NCI-H2029 treated with DMSO at 0.1 percent for 48 hours (cell line): ENCODE results near the gene LSS.
A peak's percentile ranks its signal among the peaks of the same experiment; 100 is the strongest.
"Not testable (repeated sequence)": the region's sequence is repeated elsewhere in the genome, so short reads cannot be mapped to it uniquely, and the experiment has no call there.

ENCODE experiments used
- DNase-seq: peaks from one replicate; lab custom pipeline; 2025; lab: John Stamatoyannopoulos, UW

Gene LSS

DNA sequence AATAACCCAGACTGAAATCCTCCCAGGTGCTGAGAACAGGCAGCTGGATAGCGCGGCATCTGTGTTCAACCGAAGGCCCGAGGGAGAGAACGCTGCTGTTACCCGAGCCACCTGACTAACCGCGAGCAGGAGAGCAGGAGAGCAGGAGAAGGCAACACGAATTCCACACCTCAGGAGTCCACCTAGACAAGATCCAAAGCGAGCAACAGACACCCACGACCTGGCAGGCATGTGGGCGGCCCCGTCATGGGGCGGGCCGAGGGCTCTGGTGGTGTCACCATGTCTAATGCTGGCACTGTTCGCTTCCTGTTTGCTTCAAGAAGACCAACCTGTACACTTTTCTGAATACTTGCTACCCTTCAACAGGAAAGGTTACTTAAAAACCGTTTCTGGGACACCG is 23.4 kb downstream of the LSS start:
- no peak for DNase-seq

- no peak for DNase-seq
Observed at GRCh38 chr21:46203203-46203600, 25.4 kb downstream of the LSS start.

DNA sequence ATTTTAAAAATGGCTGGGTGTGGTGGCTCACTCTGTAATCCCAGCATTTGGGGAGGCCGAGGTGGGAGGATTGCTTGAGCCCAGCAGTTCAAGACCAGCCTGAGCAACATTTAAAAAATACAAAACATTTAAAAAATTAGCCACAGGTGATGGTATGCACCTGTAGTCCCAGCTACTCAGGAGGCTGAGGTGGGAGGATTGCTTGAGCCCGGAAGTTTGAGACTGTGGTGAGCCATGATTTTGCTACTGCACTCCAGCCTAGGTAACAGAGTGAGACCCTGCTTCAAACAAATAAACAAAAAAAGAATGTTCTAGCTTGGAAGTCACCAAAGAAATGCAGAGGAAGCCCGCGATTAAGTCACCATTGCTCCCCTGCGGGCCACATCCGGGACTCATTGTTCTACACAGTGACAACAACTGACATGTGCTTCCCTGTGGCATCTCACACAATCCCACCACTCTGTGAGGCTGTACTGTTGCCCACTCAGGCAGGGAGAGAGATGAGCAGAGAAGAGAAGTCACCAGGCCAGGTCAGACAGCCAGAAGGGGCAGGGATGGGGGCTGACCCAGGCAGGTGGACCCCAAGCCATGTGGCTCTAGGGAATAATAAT is 25.9 kb downstream of the LSS start:
- DNase-seq: no peak

DNA sequence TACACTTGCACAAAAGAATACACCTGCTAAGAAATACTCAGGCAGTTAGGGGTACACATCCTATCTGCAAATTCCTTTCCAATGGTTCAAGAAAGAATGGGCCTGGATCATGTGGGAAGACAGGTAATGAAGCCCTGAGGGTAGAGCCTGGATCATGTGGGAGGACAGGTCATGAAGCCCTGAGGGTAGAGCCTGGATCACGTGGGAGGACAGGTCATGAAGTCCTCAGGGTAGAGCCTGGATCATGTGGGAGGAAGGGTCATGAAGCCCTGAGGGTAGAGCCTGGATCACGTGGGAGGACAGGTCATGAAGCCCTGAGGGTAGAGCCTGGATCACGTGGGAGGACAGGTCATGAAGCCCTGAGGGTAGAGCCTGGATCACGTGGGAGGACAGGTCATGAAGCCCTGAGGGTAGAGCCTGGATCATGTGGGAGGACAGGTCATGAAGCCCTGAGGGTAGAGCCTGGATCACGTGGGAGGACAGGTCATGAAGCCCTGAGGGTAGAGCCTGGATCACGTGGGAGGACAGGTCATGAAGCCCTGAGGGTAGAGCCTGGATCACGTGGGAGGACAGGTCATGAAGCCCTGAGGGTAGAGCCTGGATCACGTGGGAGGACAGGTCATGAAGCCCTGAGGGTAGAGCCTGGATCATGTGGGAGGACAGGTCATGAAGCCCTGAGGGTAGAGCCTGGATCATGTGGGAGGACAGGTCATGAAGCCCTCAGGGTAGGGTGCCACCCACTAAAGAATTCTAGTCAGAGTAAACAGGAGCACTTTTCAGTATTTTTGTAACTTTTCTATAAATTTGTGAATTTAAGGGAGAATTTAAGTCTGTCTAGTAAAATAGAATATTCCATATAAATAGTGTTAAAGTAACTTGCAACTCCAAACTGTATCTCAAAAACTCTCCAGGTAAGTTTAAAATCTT is 27.4 kb downstream of the LSS start:
- not testable (repeated sequence) for DNase-seq

DNA sequence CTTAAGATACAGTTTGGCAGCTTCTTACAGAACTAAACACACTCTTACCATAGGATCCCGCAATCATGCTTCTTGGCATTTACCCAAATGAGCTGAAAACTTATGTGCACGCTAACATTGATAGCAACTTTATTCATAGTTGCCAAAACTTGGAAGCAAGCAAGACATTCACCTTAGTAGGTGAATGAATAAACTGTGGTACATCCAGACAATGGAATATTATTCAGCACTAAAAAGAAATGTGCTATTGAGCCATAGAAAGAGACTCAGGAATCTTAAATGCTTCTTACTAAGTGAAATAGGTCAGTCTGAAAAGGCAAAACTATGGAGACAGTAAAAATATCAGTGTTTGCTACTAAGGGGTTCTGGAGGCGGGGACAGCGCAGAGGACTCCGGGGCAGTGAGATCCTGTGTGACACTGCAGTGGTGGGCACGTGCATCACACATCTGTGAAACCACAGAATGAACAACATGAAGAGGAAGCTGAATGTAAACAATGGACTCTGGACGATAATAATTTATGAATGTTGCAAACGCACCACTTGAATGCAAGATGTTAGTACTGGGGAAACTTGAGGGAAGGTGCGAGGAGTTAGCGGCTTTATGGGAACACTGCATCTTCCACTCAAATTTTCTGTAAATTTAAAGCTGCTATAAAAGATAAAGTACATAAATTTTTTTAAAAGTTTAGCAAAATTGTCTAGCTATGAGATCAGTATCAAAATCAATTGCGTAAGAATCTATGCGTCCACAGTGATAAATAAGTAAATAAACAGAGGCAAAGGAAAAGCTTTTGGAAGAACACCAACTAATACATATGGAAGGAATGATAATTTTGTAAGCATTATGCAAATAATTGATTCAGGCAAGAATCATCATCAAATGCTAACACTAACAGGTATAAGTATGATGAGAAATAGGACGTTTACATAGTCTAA is 28.9 kb downstream of the LSS start:
- no peak for DNase-seq

DNA sequence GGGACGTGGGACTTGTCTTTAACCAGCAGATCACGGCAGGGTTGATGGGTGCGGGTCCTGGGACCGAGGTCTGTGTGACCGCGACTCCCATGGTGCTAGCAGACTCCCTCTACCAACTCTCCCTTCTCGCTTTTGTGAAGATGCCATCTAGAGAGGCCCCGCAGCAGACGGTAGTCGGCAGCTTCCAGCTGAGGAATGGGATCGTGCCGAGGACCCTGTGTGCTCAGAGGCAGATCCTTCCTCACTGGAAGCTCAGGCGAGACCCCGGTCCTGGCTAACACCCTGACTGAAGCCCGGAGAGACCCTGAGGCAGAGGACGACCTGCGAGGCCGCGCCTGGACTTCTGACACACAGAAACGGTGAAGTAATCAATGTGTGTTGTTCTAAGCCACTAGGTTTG is 31.8 kb downstream of the LSS start:
- no peak for DNase-seq

- no peak for DNase-seq
Observed at GRCh38 chr21:46195595-46196195, 32.9 kb downstream of the LSS start.

GRCh38 chr21:46194374-46195334 is 33.9 kb downstream of the LSS start:
- no peak for DNase-seq

- no peak for DNase-seq
Observed at GRCh38 chr21:46193829-46194373, 34.7 kb downstream of the LSS start.

- DNase-seq: no peak
Observed at GRCh38 chr21:46191686-46192575, 36.6 kb downstream of the LSS start.

- DNase-seq: no peak
Observed at GRCh38 chr21:46191257-46191685, 37.3 kb downstream of the LSS start.

DNA sequence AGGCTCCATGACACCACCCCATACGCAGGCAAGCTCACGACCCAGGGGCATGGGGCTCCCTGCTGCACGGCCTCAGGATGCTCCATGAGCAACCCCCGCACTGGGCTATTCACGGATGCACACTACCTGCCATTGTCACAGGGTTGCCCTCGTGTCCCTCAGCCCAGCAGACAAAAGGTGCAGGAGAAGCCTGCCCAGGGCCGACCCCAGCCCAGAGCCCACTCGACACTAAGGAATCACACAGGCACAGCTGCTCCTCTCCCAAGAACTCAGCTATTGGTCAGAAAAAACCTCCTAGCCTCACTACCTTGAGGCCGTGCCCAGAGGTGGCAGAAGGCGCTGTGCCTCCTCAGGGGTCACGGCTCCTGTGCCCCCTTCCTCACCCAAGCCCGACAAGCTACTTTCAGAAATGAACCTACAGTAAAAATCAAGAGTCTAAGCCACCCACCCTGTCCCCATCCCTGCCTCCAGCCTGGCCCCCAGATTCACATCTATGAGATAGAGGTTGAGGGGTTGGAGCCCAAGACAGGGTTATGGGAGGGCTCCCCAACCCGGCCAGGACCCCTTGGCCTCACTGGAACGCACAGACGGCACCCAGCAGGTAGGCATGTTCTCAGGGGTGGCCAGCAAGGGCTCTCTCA is 38.0 kb downstream of the LSS start:
- no peak for DNase-seq

- DNase-seq: no peak
Observed at GRCh38 chr21:46189959-46190490, 38.5 kb downstream of the LSS start.

DNA sequence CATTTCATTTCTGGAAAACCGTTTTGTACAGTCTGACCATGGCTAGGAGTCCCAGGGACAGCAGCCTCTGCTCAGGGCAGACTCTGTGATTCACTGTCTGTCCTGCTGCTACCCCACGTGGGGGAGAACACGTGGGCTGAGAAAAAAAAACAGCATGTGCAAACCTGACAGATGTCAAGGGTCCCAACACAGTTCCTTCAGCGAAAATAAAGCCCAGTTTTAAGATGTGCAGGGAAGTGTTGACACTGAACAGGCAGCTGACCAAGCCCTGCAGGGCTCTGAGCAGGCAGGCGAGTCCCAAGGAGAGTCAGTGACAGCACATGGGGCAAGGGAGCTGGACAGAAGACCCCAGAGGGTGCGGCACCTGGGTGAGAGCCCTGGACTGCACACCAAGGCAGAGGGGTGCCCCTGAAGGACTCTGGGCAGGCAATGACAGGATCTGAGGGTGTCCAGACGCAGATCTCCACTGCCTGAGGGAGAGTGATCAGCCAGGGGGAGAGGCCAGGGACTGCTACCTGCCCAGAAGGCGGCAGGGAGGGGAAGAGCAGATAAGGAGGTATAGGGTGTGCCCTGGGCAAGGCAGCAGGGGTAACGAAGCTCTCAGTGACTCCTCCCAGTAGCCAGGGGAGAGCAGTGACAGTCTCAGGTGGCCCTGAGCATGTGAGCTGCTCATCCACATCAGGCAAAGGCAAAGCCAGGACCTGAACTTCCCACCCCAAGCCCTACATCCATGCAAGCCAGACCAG is 39.2 kb downstream of the LSS start:
- no peak for DNase-seq

- peak; percentile 5 for DNase-seq
Observed at GRCh38 chr21:46188226-46189212, 40.1 kb downstream of the LSS start.

DNA sequence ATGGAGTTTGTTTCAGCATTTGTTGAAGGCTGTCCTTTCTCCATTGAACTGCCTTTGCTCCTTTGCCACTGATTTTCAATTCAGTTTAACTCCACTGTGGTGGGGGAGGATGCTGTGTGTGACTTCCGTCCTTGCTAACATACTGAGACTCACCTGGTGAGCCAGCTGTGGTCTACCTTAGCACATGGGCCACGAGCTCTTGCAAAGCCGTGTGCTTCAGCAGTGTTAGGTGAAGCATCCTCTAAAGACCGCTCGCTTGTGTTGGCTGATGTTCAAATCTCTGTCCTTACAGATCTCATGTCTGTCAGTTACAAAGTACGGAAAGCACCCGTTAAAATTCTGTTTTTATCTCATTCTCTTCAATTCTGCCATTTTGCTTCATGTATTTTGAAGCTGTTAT is 40.8 kb downstream of the LSS start:
- no peak for DNase-seq

- no peak for DNase-seq
Observed at GRCh38 chr21:46187261-46187660, 41.3 kb downstream of the LSS start.
